VCaP (cell line): ENCODE measurements around the gene WWTR1.

Experiments used
- H3K27ac ChIP-seq: fragments of 450-650 bp; 2 replicates; pipeline ENCODE4 v1.5.1; 2017
- CTCF ChIP-seq: fragments of 450-650 bp; conservative IDR thresholded peaks from 2 replicates; pipeline ENCODE4 v1.5.1; 2017; ENCODE audit warnings: mild to moderate bottlenecking, moderate library complexity

WWTR1 gene

GRCh38 chr3:149497966-149498670, 159.7 kb downstream of the WWTR1 start:
- H3K27ac ChIP-seq = no peak overlapping the region
- TF ChIP-seq CTCF = no peak

GRCh38 chr3:149496891-149497290, 160.9 kb downstream of the WWTR1 start:
- no peak for TF ChIP-seq CTCF

GRCh38 chr3:149495581-149496125, 162.2 kb downstream of the WWTR1 start:
- no peak for TF ChIP-seq CTCF
- no peak overlapping the region for H3K27ac ChIP-seq

More at GRCh38 chr3:149496891-149497290, 160.9 kb downstream of the WWTR1 start:
- no peak overlapping the region for H3K27ac ChIP-seq

- H3K27ac ChIP-seq = no peak overlapping the region
- TF ChIP-seq CTCF = no peak
These were observed 162.9 kb downstream of the WWTR1 start for GRCh38 chr3:149494759-149495580.

GRCh38 chr3:149494022-149494758, 163.6 kb downstream of the WWTR1 start:
- peak; percentile 86 for TF ChIP-seq CTCF
- no peak overlapping the region for H3K27ac ChIP-seq

GRCh38 chr3:149493315-149494021, 164.4 kb downstream of the WWTR1 start:
- no peak overlapping the region for H3K27ac ChIP-seq
- no peak for TF ChIP-seq CTCF
